ENCODE results near the gene RRP9. TPM values are rescaled to one million over a fixed set of nuclear protein-coding genes. Genes with fewer than 3 reads are reported as not detected.

RRP9 gene
- total RNA-seq, 2 donors from 2014 or later = 8.0 to 13.2 TPM

- WGBS, 2 donors = 84 to 86% methylated on average over 10 of the region's 10 CpGs
- DNase-seq (no peak), ATAC-seq (no peak)
- H3K36me3 ChIP-seq (replicated peaks in 1 of 2; ENCODE audit: insufficient read depth in 1 of 2, low read depth in 2 of 2) = no peaks in the 10 kb centered on the region
- no peak overlapping the region for H3K27ac ChIP-seq
- intact Hi-C loops (cut with DNase I) = no loop called here
- no peak overlapping the region for H3K4me3 ChIP-seq
- H3K9me3 ChIP-seq = no peaks in the 10 kb centered on the region
- H3K27me3 ChIP-seq = no peaks in the 10 kb centered on the region
- no peak for TF ChIP-seq CTCF (IDR thresholded peaks at IDR 0.05)
- no peak for TF ChIP-seq POLR2A (IDR thresholded peaks at IDR 0.05)
- no peaks in the 10 kb centered on the region for H3K4me1 ChIP-seq
Observed at GRCh38 chr3:51896607-51897305, 44.9 kb downstream of the RRP9 start.

- WGBS, 2 donors = 83 to 98% methylated on average over 9 to 16 of the region's 16 CpGs
- TF ChIP-seq CTCF (IDR thresholded peaks at IDR 0.05) (no peak), POLR2A (IDR thresholded peaks at IDR 0.05) (no peak)
- H3K27me3 ChIP-seq = no peaks in the 10 kb centered on the region
- no peaks in the 10 kb centered on the region for H3K9me3 ChIP-seq
- ATAC-seq (no peak), DNase-seq (no peak)
- intact Hi-C loops (cut with DNase I) = no loop called here
- no peaks in the 10 kb centered on the region for H3K4me1 ChIP-seq
- no peak overlapping the region for H3K4me3 ChIP-seq
- no peak overlapping the region for H3K27ac ChIP-seq
- no peaks in the 10 kb centered on the region for H3K36me3 ChIP-seq (replicated peaks in 1 of 2; ENCODE audit: insufficient read depth in 1 of 2, low read depth in 2 of 2)
Observed at GRCh38 chr3:51894939-51895338, 46.8 kb downstream of the RRP9 start.

- ATAC-seq = no peak
- intact Hi-C loops (cut with DNase I) = no loop called here
Observed at GRCh38 chr3:51894391-51894790, 47.3 kb downstream of the RRP9 start.

GRCh38 chr3:51891242-51892039, 50.3 kb downstream of the RRP9 start:
- ATAC-seq = no peak
- WGBS, 2 donors = 52 to 70% methylated on average over 7 of the region's 7 CpGs
- no peak overlapping the region for H3K27ac ChIP-seq
- no peaks in the 10 kb centered on the region for H3K36me3 ChIP-seq (replicated peaks in 1 of 2; ENCODE audit: insufficient read depth in 1 of 2, low read depth in 2 of 2)
- TF ChIP-seq CTCF (IDR thresholded peaks at IDR 0.05) (no peak), POLR2A (IDR thresholded peaks at IDR 0.05) (no peak)
- DNase-seq = no peak
- intact Hi-C loops (cut with DNase I) = no loop called here
- H3K4me3 ChIP-seq = no peak overlapping the region
- H3K9me3 ChIP-seq = no peaks in the 10 kb centered on the region
- H3K4me1 ChIP-seq = no peaks in the 10 kb centered on the region
- H3K27me3 ChIP-seq = no peaks in the 10 kb centered on the region

More at GRCh38 chr3:51894391-51894790, 47.3 kb downstream of the RRP9 start:
- TF ChIP-seq POLR2A (IDR thresholded peaks at IDR 0.05) (no peak), CTCF (IDR thresholded peaks at IDR 0.05) (no peak)
- no peaks in the 10 kb centered on the region for H3K4me1 ChIP-seq
- no peak for DNase-seq
- no peak overlapping the region for H3K4me3 ChIP-seq
- no peaks in the 10 kb centered on the region for H3K9me3 ChIP-seq
- 64 to 66% methylated on average over 4 of the region's 4 CpGs for WGBS, 2 donors
- H3K27me3 ChIP-seq = no peaks in the 10 kb centered on the region
- H3K36me3 ChIP-seq (replicated peaks in 1 of 2; ENCODE audit: insufficient read depth in 1 of 2, low read depth in 2 of 2) = no peaks in the 10 kb centered on the region
- no peak overlapping the region for H3K27ac ChIP-seq
